Effector memory CD8-positive, alpha-beta T cell (primary cell): ENCODE measurements around the gene FBXW12.

ENCODE experiments used
- ATAC-seq: fragments of 150-1000 bp; cut with Tn5 transposase; replicated peaks from 2 replicates; pipeline ENCODE4 v1.10.0; 2021; ENCODE audit warnings: mild to moderate bottlenecking, moderate library complexity
- DNase-seq, 3 experiments: peaks; one replicate each; pipeline ENCODE4 v3.0.0; 2021
- H3K27ac Mint-ChIP-seq, 2 donors: one replicate each; pipeline ENCODE4 v1.8.0; 2022; ENCODE audit warnings: mild to moderate bottlenecking in 2 of 2, mixed read lengths in 2 of 2, moderate library complexity in 2 of 2
- H3K27me3 Mint-ChIP-seq, 2 donors: one replicate each; pipeline ENCODE4 v1.8.0; 2022; ENCODE audit warnings: mixed read lengths in 2 of 2
- H3K36me3 Mint-ChIP-seq: one replicate; pipeline ENCODE4 v1.8.0; 2022; ENCODE audit warnings: mild to moderate bottlenecking, moderate library complexity, mixed read lengths; ENCODE audit not compliant: insufficient read depth
- H3K4me1 Mint-ChIP-seq, 2 donors: one replicate each; pipeline ENCODE4 v1.8.0; 2022; ENCODE audit warnings: low read depth in 2 of 2, mixed read lengths in 2 of 2
- H3K4me3 Mint-ChIP-seq, 2 donors: one replicate each; pipeline ENCODE4 v1.8.0; 2022; ENCODE audit warnings: mild to moderate bottlenecking in 2 of 2, mixed read lengths in 2 of 2, moderate library complexity in 2 of 2
- H3K9me3 Mint-ChIP-seq, 2 donors: one replicate each; pipeline ENCODE4 v1.8.0; 2022; ENCODE audit warnings: mixed read lengths in 2 of 2

Gene FBXW12

GRCh38 chr3:48434591-48435222 lies 62.7 kb downstream of the FBXW12 start:
- Mint-ChIP-seq H3K27ac (no peak overlapping the region), H3K4me3 (no peak overlapping the region), H3K9me3 (no peaks in the 10 kb centered on the region)

GRCh38 chr3:48435223-48435595 lies 63.2 kb downstream of the FBXW12 start:
- no peaks in the 10 kb centered on the region for H3K27me3 Mint-ChIP-seq
- no peak for ATAC-seq
- H3K4me3 Mint-ChIP-seq = no peak overlapping the region
- H3K9me3 Mint-ChIP-seq = no peaks in the 10 kb centered on the region
- H3K36me3 Mint-ChIP-seq = peaks cover 12% of the 10 kb centered on the region
- no peak for DNase-seq
- H3K4me1 Mint-ChIP-seq = peaks cover 11 to 25% of the 10 kb centered on the region in 2 donors
- H3K27ac Mint-ChIP-seq = no peak overlapping the region

More at GRCh38 chr3:48434591-48435222, 62.7 kb downstream of the FBXW12 start:
- no peaks in the 10 kb centered on the region for H3K27me3 Mint-ChIP-seq
- no peak for DNase-seq
- peak; percentile 27 for ATAC-seq
- H3K36me3 Mint-ChIP-seq = peaks cover 11% of the 10 kb centered on the region
- H3K4me1 Mint-ChIP-seq = peaks cover 6 to 25% of the 10 kb centered on the region in 2 donors

- DNase-seq (peak; percentile 80 to 83 (median 80)), ATAC-seq (peak; percentile 28)
- H3K9me3 Mint-ChIP-seq = no peaks in the 10 kb centered on the region
- H3K4me3 Mint-ChIP-seq = no peak overlapping the region
- H3K36me3 Mint-ChIP-seq = peaks cover 16% of the 10 kb centered on the region
- H3K27me3 Mint-ChIP-seq = no peaks in the 10 kb centered on the region
- peaks cover 16 to 19% of the 10 kb centered on the region in 2 donors for H3K4me1 Mint-ChIP-seq
- H3K27ac Mint-ChIP-seq = no peak overlapping the region
Measured at GRCh38 chr3:48435774-48436476, 63.9 kb downstream of the FBXW12 start.

- Mint-ChIP-seq H3K4me1 (peaks cover 19% of the 10 kb centered on the region in 2 donors), H3K27ac (no peak overlapping the region), H3K36me3 (peaks cover 17% of the 10 kb centered on the region), H3K27me3 (no peaks in the 10 kb centered on the region), H3K9me3 (no peaks in the 10 kb centered on the region), H3K4me3 (no peak overlapping the region)
- DNase-seq = no peak
- no peak for ATAC-seq
Measured at GRCh38 chr3:48436477-48436787, 64.4 kb downstream of the FBXW12 start.

- Mint-ChIP-seq H3K4me1 (peaks cover 20 to 23% of the 10 kb centered on the region in 2 donors), H3K36me3 (peaks cover 17% of the 10 kb centered on the region), H3K27ac (no peak overlapping the region), H3K9me3 (no peaks in the 10 kb centered on the region), H3K4me3 (no peak overlapping the region), H3K27me3 (no peaks in the 10 kb centered on the region)
- no peak for ATAC-seq
- DNase-seq = no peak
Measured at GRCh38 chr3:48436855-48437254, 64.8 kb downstream of the FBXW12 start.

- Mint-ChIP-seq H3K9me3 (no peaks in the 10 kb centered on the region), H3K36me3 (peaks cover 26% of the 10 kb centered on the region), H3K27me3 (no peaks in the 10 kb centered on the region), H3K27ac (peak overlapping the region; percentile 21 to 97), H3K4me1 (peaks cover 20 to 24% of the 10 kb centered on the region in 2 donors), H3K4me3 (no peak overlapping the region)
- DNase-seq (no peak), ATAC-seq (no peak)
Measured at GRCh38 chr3:48437812-48438211, 65.8 kb downstream of the FBXW12 start.

GRCh38 chr3:48439820-48440589 lies 68.0 kb downstream of the FBXW12 start, which contains the start of the genes CCDC51 and TMA7:
TSS of gene CCDC51 (minus strand) at chr3:48440119. CDS start at chr3:48435128, 4,991 bp downstream.
TSS of gene TMA7 (plus strand) at chr3:48440257. CDS start at chr3:48440297, 40 bp downstream.
- ATAC-seq = peak; percentile 90
- H3K4me3 Mint-ChIP-seq = peak within 1 kb of the TSS; percentile 86 to 90
- H3K36me3 Mint-ChIP-seq = peaks cover 44% of the 10 kb centered on the region
- H3K27me3 Mint-ChIP-seq = no peaks in the 10 kb centered on the region
- H3K4me1 Mint-ChIP-seq = peaks cover 13 to 24% of the 10 kb centered on the region in 2 donors
- H3K9me3 Mint-ChIP-seq = no peaks in the 10 kb centered on the region
- peak within 1 kb of the TSS; percentile 93 to 97 for H3K27ac Mint-ChIP-seq
- DNase-seq = peak; percentile 95 to 97 (median 96)

GRCh38 chr3:48440590-48440958 lies 68.6 kb downstream of the FBXW12 start:
- DNase-seq (no peak), ATAC-seq (peak; percentile 0)
- no peaks in the 10 kb centered on the region for H3K9me3 Mint-ChIP-seq
- peak overlapping the region; percentile 93 to 97 for H3K27ac Mint-ChIP-seq
- H3K36me3 Mint-ChIP-seq = peaks cover 48% of the 10 kb centered on the region
- H3K4me1 Mint-ChIP-seq = peaks cover 11 to 27% of the 10 kb centered on the region in 2 donors
- H3K27me3 Mint-ChIP-seq = no peaks in the 10 kb centered on the region
- peak overlapping the region; percentile 86 to 90 for H3K4me3 Mint-ChIP-seq

- H3K4me3 Mint-ChIP-seq = peak overlapping the region; percentile 86 to 90
- H3K36me3 Mint-ChIP-seq = peaks cover 58% of the 10 kb centered on the region
- peak overlapping the region; percentile 93 to 97 for H3K27ac Mint-ChIP-seq
- ATAC-seq (no peak), DNase-seq (no peak)
- no peaks in the 10 kb centered on the region for H3K27me3 Mint-ChIP-seq
- peaks cover 20 to 37% of the 10 kb centered on the region in 2 donors for H3K4me1 Mint-ChIP-seq
- no peaks in the 10 kb centered on the region for H3K9me3 Mint-ChIP-seq
Measured at GRCh38 chr3:48441940-48442339, 69.9 kb downstream of the FBXW12 start.
